ENCODE data around the gene MALL. TPM values are rescaled to one million over a fixed set of nuclear protein-coding genes. Genes with fewer than 3 reads are reported as not detected.
"Not testable (repeated sequence)": the region's sequence is repeated elsewhere in the genome, so short reads cannot be mapped to it uniquely, and the experiment has no call there.

The MALL gene
- polyA plus RNA-seq, 1 donor = 6.8 TPM

GRCh38 chr2:110120171-110121051 is 4.8 kb upstream of the MALL start:
- no peak for DNase-seq (ENCODE audit: low read depth)

GRCh38 chr2:110116033-110116710 is 550 bp upstream of the MALL start:
- no peak for DNase-seq (ENCODE audit: low read depth)

- no peak for DNase-seq (ENCODE audit: low read depth)
Observed at GRCh38 chr2:110114831-110115255, 779 bp downstream of the MALL start.

GRCh38 chr2:110113961-110114591 is 1.5 kb downstream of the MALL start:
- no peak for DNase-seq (ENCODE audit: low read depth)

- not testable (repeated sequence) for DNase-seq (ENCODE audit: low read depth)
Observed at GRCh38 chr2:110108291-110108690, 7.3 kb downstream of the MALL start.

GRCh38 chr2:110107092-110108079 is 8.2 kb downstream of the MALL start:
- DNase-seq (ENCODE audit: low read depth) = no peak

GRCh38 chr2:110106642-110107041 is 9.0 kb downstream of the MALL start:
- no peak for DNase-seq (ENCODE audit: low read depth)

- no peak for DNase-seq (ENCODE audit: low read depth)
Observed at GRCh38 chr2:110105608-110106467, 9.8 kb downstream of the MALL start.

- DNase-seq (ENCODE audit: low read depth) = no peak
Observed at GRCh38 chr2:110105183-110105582, 10.4 kb downstream of the MALL start.

GRCh38 chr2:110104025-110104771 is 11.4 kb downstream of the MALL start:
- DNase-seq (ENCODE audit: low read depth) = no peak

- DNase-seq (ENCODE audit: low read depth) = no peak
Observed at GRCh38 chr2:110103061-110103961, 12.3 kb downstream of the MALL start.

GRCh38 chr2:110101901-110102803 is 13.5 kb downstream of the MALL start:
- DNase-seq (ENCODE audit: low read depth) = no peak

GRCh38 chr2:110101280-110101844 is 14.3 kb downstream of the MALL start:
- peak; percentile 67 for DNase-seq (ENCODE audit: low read depth)

GRCh38 chr2:110100880-110101279 is 14.7 kb downstream of the MALL start:
- DNase-seq (ENCODE audit: low read depth) = not testable (repeated sequence)

- DNase-seq (ENCODE audit: low read depth) = no peak
Observed at GRCh38 chr2:110100480-110100879, 15.1 kb downstream of the MALL start.

GRCh38 chr2:110099471-110100225 is 16.0 kb downstream of the MALL start:
- DNase-seq (ENCODE audit: low read depth) = no peak
